OCI-LY3 (cell line): ENCODE data around the gene COL4A6.

ENCODE experiments used
- CTCF ChIP-seq: fragments of 200-600, 300-600 bp; sonication (generic); IDR thresholded peaks from 2 replicates; pipeline ENCODE4 v1.5.1; 2014; ENCODE audit warnings: antibody characterized with exemption, low read length, low read depth
- EZH2phosphoT487 ChIP-seq: fragments of 200-600 bp; shearing (Covaris generic); IDR thresholded peaks from 2 replicates; pipeline ENCODE4 v1.6.1; 2018; ENCODE audit warnings: antibody characterized with exemption, mixed run types, low read depth

GRCh38 chrX:108312011-108312410, 126.2 kb downstream of the COL4A6 start:
- TF ChIP-seq CTCF (no peak), EZH2phosphoT487 (no peak)
